T-helper 22 cell (primary cell): ENCODE measurements around the gene PPIL4.
A peak's percentile ranks its signal among the peaks of the same experiment; 100 is the strongest.
"Not testable (repeated sequence)": the region's sequence is repeated elsewhere in the genome, so short reads cannot be mapped to it uniquely, and the experiment has no call there.

Experiments used
- DNase-seq: peaks from one replicate; pipeline ENCODE4 v3.0.0-alpha.2; 2020; ENCODE audit warnings: low read depth

The PPIL4 gene

GRCh38 chr6:149529650-149530049 is 16.2 kb downstream of the PPIL4 start:
- DNase-seq = no peak

GRCh38 chr6:149515494-149515893 is 30.3 kb downstream of the PPIL4 start:
- DNase-seq = no peak

GRCh38 chr6:149513915-149514314 is 31.9 kb downstream of the PPIL4 start:
- DNase-seq = no peak

- no peak for DNase-seq
These were observed 34.9 kb downstream of the PPIL4 start for GRCh38 chr6:149510793-149511512.

GRCh38 chr6:149508485-149508884 is 37.4 kb downstream of the PPIL4 start:
- peak; percentile 49 for DNase-seq

GRCh38 chr6:149503872-149504271 is 42.0 kb downstream of the PPIL4 start:
- no peak for DNase-seq

GRCh38 chr6:149503276-149503675 is 42.6 kb downstream of the PPIL4 start:
- DNase-seq = no peak

GRCh38 chr6:149501768-149502167 is 44.1 kb downstream of the PPIL4 start:
- DNase-seq = no peak

- DNase-seq = no peak
These were observed 44.6 kb downstream of the PPIL4 start for GRCh38 chr6:149501201-149501600.

- no peak for DNase-seq
These were observed 45.7 kb downstream of the PPIL4 start for GRCh38 chr6:149500096-149500495.

GRCh38 chr6:149499066-149499465 is 46.8 kb downstream of the PPIL4 start:
- no peak for DNase-seq

- no peak for DNase-seq
These were observed 48.5 kb downstream of the PPIL4 start for GRCh38 chr6:149497365-149497764.

GRCh38 chr6:149496597-149496996 is 49.2 kb downstream of the PPIL4 start:
- not testable (repeated sequence) for DNase-seq

- not testable (repeated sequence) for DNase-seq
These were observed 50.4 kb downstream of the PPIL4 start for GRCh38 chr6:149495349-149496016.

- DNase-seq = peak; percentile 65
These were observed 51.0 kb downstream of the PPIL4 start for GRCh38 chr6:149494810-149495209.

GRCh38 chr6:149493761-149494320 is 52.0 kb downstream of the PPIL4 start:
- no peak for DNase-seq

- DNase-seq = no peak
These were observed 53.0 kb downstream of the PPIL4 start for GRCh38 chr6:149492798-149493343.

GRCh38 chr6:149489967-149490366 is 55.9 kb downstream of the PPIL4 start:
- DNase-seq = no peak

- DNase-seq = no peak
These were observed 57.0 kb downstream of the PPIL4 start for GRCh38 chr6:149488815-149489214.

- DNase-seq = no peak
These were observed 58.5 kb downstream of the PPIL4 start for GRCh38 chr6:149487316-149487715.

GRCh38 chr6:149484733-149485700 is 60.8 kb downstream of the PPIL4 start, which contains the start of gene ZC3H12D:
Gene ZC3H12D (minus strand): TSS chr6:149485014. CDS start chr6:149474543, 10,471 bp downstream.
- DNase-seq = peak; percentile 85
